HepG2 (cell line): ENCODE data around the gene MINDY2. TPM values are rescaled to one million over a fixed set of nuclear protein-coding genes. Genes with fewer than 3 reads are reported as not detected.

Experiments used
- AHDC1 ChIP-seq: sonication (generic); formaldehyde crosslinking; IDR thresholded peaks from 2 replicates; pipeline ENCODE4 v1.5.1; 2020; ENCODE audit warnings: mild to moderate bottlenecking, missing genetic modification reagents, borderline replicate concordance
- BHLHE40 ChIP-seq: IDR thresholded peaks from 2 replicates; pipeline ENCODE4 v1.6.1; 2011; ENCODE audit warnings: low read length, improper control_type of control experiment
- CBX1 ChIP-seq: IDR thresholded peaks from one replicate; pipeline ENCODE4 v1.6.1; 2016; ENCODE audit warnings: antibody characterized with exemption, low read depth
- MXD1 ChIP-seq: sonication (generic); formaldehyde crosslinking; IDR thresholded peaks from 2 replicates; pipeline ENCODE4 v1.4.0; 2020; ENCODE audit warnings: mild to moderate bottlenecking, missing genetic modification reagents
- NONO ChIP-seq, 2 experiments: fragments of 450-650 bp in 1 of 2; sonication (generic) in 1 of 2; formaldehyde crosslinking in 1 of 2; IDR thresholded peaks in 1 of 2; conservative IDR thresholded peaks in 1 of 2; 2 replicates each; pipeline versions ENCODE4 v1.6.1 to v1.8.0; 2017 to 2022; ENCODE audit warnings: mild to moderate bottlenecking in 1 of 2, missing genetic modification reagents in 1 of 2, moderate library complexity in 1 of 2
- PCBP1 ChIP-seq: fragments of 200-400 bp; formaldehyde crosslinking; IDR thresholded peaks from 2 replicates; pipeline ENCODE4 v1.6.1; 2017; ENCODE audit warnings: mild to moderate bottlenecking, low read depth, low read length, borderline replicate concordance
- SMAD9 ChIP-seq: sonication (generic); formaldehyde crosslinking; IDR thresholded peaks from 2 replicates; pipeline ENCODE4 v1.5.1; 2020; ENCODE audit warnings: mild to moderate bottlenecking, missing genetic modification reagents
- TERF1 ChIP-seq: sonication (generic); formaldehyde crosslinking; IDR thresholded peaks from 2 replicates; pipeline ENCODE4 v1.8.0; 2022; ENCODE audit warnings: mild to moderate bottlenecking, missing genetic modification reagents, moderate library complexity
- ZNF101 ChIP-seq: sonication (generic); formaldehyde crosslinking; IDR thresholded peaks from 2 replicates; pipeline ENCODE4 v1.4.0; 2020; ENCODE audit warnings: mild to moderate bottlenecking, low read depth, missing genetic modification reagents, borderline replicate concordance
- ZNF383 ChIP-seq: sonication (generic); formaldehyde crosslinking; IDR thresholded peaks from 2 replicates; pipeline ENCODE4 v1.4.0; 2020; ENCODE audit warnings: missing genetic modification reagents, mild to moderate bottlenecking, borderline replicate concordance
- ZNF549 ChIP-seq: sonication (generic); formaldehyde crosslinking; IDR thresholded peaks from 2 replicates; pipeline ENCODE4 v1.5.0; 2020; ENCODE audit warnings: missing genetic modification reagents
- ZNF589 ChIP-seq: sonication (generic); formaldehyde crosslinking; conservative IDR thresholded peaks from 2 replicates; pipeline ENCODE4 v1.8.0; 2022; ENCODE audit warnings: mild to moderate bottlenecking, moderate library complexity, missing genetic modification reagents
- ZNF629 ChIP-seq: sonication (generic); formaldehyde crosslinking; conservative IDR thresholded peaks from 2 replicates; pipeline ENCODE4 v1.5.0; 2020; ENCODE audit warnings: missing genetic modification reagents
- ZNF670 ChIP-seq: sonication (generic); formaldehyde crosslinking; IDR thresholded peaks from 2 replicates; pipeline ENCODE4 v1.8.0; 2022; ENCODE audit warnings: mild to moderate bottlenecking, missing genetic modification reagents, borderline replicate concordance
- ZNF841 ChIP-seq: sonication (generic); formaldehyde crosslinking; IDR thresholded peaks from 2 replicates; pipeline ENCODE4 v1.8.1; 2023; ENCODE audit warnings: missing genetic modification reagents, borderline replicate concordance
- polyA plus RNA-seq, 8 experiments: library from polyadenylated mRNA; depleted of rRNA in 3 of 8; stranded (reverse) in 7 of 8; unstranded in 1 of 8; fragments of >200 nt; fragmentation: Illumina TruSeq in 4 of 8; extraction: Trizol in 4 of 8; gene quantifications; 2 replicates each; pipeline versions ENCODE4 v1.2.1 to v1.2.3, GENCODE V29; 2011 to 2016; ENCODE audit warnings: low read depth in 4 of 8, missing spikeins in 1 of 8, mixed read lengths in 1 of 8; ENCODE audit not compliant: insufficient read depth in 1 of 8
- total RNA-seq, 5 experiments: library from RNA; depleted of rRNA; stranded (reverse); fragments of >200 nt; fragmentation: Illumina TruSeq; extraction: Trizol; gene quantifications; 2 replicates each; pipeline ENCODE4 v1.2.3, GENCODE V29; 2016; ENCODE audit warnings: low read depth in 1 of 5
- TF ChIP-seq, protein P1 (sequence below): sonication (generic); formaldehyde crosslinking; IDR thresholded peaks from 2 replicates; pipeline ENCODE4 v1.5.1; 2020; ENCODE audit warnings: missing genetic modification reagents, mild to moderate bottlenecking, borderline replicate concordance
- TF ChIP-seq, protein P2 (sequence below): fragments of 450-650 bp; IDR thresholded peaks from 2 replicates; pipeline ENCODE4 v1.6.1; 2017; ENCODE audit warnings: mild to moderate bottlenecking

The MINDY2 gene
- total and polyA plus RNA-seq, 2 of the 13 experiments (the other 11 are each of a cell fraction or from before 2014, with no cell fraction given), result 7.2 to 12.6 TPM

GRCh38 chr15:58770857-58771620 lies at the start of gene MINDY2 (continued):
- TF ChIP-seq TERF1 (no peak), MXD1 (CRISPR knock-in tag) (peak; percentile 78; the same call in 1 of the 2 replicates), ZNF101 (peak; percentile 53; the same call in 1 of the 2 replicates), ZNF383 (no peak), ZNF670 (CRISPR knock-in tag) (peak; percentile 76; the same call in 1 of the 2 replicates), NONO (IDR thresholded peaks at IDR 0.05) (no peak), NONO (CRISPR knock-in tag; conservative IDR thresholded peaks at IDR 0.05) (peak; percentile 92), PCBP1 (no peak), ZNF629 (CRISPR knock-in tag) (no peak; the same call in 1 of the 2 replicates), BHLHE40 (peak; percentile 62; the same call in 1 of the 2 replicates), ZNF841 (0 out of 2 replicates have a peak, but pooled peaks have one; percentile 23), AHDC1 (CRISPR knock-in tag) (peak; percentile 65; the same call in 1 of the 2 replicates), ZNF589 (CRISPR knock-in tag) (peak; percentile 78), CBX1 (peak; percentile 45), SMAD9 (no peak), ZNF549 (CRISPR knock-in tag) (no peak)
- TF ChIP-seq, protein P1, sequence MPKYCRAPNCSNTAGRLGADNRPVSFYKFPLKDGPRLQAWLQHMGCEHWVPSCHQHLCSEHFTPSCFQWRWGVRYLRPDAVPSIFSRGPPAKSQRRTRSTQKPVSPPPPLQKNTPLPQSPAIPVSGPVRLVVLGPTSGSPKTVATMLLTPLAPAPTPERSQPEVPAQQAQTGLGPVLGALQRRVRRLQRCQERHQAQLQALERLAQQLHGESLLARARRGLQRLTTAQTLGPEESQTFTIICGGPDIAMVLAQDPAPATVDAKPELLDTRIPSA (CRISPR knock-in tag), result no peak; the same call in 1 of the 2 replicates
- TF ChIP-seq, protein P2, sequence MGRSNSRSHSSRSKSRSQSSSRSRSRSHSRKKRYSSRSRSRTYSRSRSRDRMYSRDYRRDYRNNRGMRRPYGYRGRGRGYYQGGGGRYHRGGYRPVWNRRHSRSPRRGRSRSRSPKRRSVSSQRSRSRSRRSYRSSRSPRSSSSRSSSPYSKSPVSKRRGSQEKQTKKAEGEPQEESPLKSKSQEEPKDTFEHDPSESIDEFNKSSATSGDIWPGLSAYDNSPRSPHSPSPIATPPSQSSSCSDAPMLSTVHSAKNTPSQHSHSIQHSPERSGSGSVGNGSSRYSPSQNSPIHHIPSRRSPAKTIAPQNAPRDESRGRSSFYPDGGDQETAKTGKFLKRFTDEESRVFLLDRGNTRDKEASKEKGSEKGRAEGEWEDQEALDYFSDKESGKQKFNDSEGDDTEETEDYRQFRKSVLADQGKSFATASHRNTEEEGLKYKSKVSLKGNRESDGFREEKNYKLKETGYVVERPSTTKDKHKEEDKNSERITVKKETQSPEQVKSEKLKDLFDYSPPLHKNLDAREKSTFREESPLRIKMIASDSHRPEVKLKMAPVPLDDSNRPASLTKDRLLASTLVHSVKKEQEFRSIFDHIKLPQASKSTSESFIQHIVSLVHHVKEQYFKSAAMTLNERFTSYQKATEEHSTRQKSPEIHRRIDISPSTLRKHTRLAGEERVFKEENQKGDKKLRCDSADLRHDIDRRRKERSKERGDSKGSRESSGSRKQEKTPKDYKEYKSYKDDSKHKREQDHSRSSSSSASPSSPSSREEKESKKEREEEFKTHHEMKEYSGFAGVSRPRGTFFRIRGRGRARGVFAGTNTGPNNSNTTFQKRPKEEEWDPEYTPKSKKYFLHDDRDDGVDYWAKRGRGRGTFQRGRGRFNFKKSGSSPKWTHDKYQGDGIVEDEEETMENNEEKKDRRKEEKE, result no peak
